Measurements from ENCODE around the gene CSNK1A1. TPM values are rescaled to one million over a fixed set of nuclear protein-coding genes. Genes with fewer than 3 reads are reported as not detected.
"Not testable (repeated sequence)": the region's sequence is repeated elsewhere in the genome, so short reads cannot be mapped to it uniquely, and the experiment has no call there.

Gene CSNK1A1
- total RNA-seq, 2 experiments from 2014 or later, result 183 to 188 TPM

GRCh38 chr5:149485655-149486615 is 65.3 kb downstream of the CSNK1A1 start:
- CTCF ChIA-PET, result interaction anchor here (0.6 to 1.5 kb wide), 4 partner anchors 50 to 217 kb away, joined by 3 read pairs; no protein-coding TSS in a partner anchor
- Mint-ChIP-seq H3K27ac (no peak overlapping the region), H3K36me3 (ENCODE audit: low read depth) (no peaks in the 10 kb centered on the region), H3K9me3 (no peaks in the 10 kb centered on the region), H3K4me1 (ENCODE audit: low read depth) (peaks cover 8% of the 10 kb centered on the region), H3K27me3 (ENCODE audit: low read depth) (no peaks in the 10 kb centered on the region), H3K4me3 (no peak overlapping the region)
- no peak for DNase-seq
- intact Hi-C loops (cut with micrococcal nuclease), result no loop called here

- intact Hi-C loops (cut with micrococcal nuclease), result no loop called here
- no peak overlapping the region for H3K27ac Mint-ChIP-seq
- no peaks in the 10 kb centered on the region for H3K27me3 Mint-ChIP-seq (ENCODE audit: low read depth)
- no peaks in the 10 kb centered on the region for H3K9me3 Mint-ChIP-seq
- H3K4me3 Mint-ChIP-seq, result no peak overlapping the region
- CTCF ChIA-PET, result no interaction called here
- H3K36me3 Mint-ChIP-seq (ENCODE audit: low read depth), result no peaks in the 10 kb centered on the region
- DNase-seq, result no peak
- no peaks in the 10 kb centered on the region for H3K4me1 Mint-ChIP-seq (ENCODE audit: low read depth)
These were observed 69.8 kb downstream of the CSNK1A1 start for GRCh38 chr5:149481485-149481884.

- H3K4me1 Mint-ChIP-seq (ENCODE audit: low read depth), result no peaks in the 10 kb centered on the region
- H3K27me3 Mint-ChIP-seq (ENCODE audit: low read depth), result no peaks in the 10 kb centered on the region
- no peak overlapping the region for H3K27ac Mint-ChIP-seq
- CTCF ChIA-PET, result interaction anchor here (0.7 kb wide), 2 partner anchors 86 to 216 kb away, joined by 3 read pairs; no protein-coding TSS in a partner anchor
- no peak overlapping the region for H3K4me3 Mint-ChIP-seq
- DNase-seq, result no peak
- intact Hi-C loops (cut with micrococcal nuclease), result no loop called here
- no peaks in the 10 kb centered on the region for H3K9me3 Mint-ChIP-seq
- H3K36me3 Mint-ChIP-seq (ENCODE audit: low read depth), result no peaks in the 10 kb centered on the region
These were observed 72.5 kb downstream of the CSNK1A1 start for GRCh38 chr5:149478761-149479160.

- Mint-ChIP-seq H3K4me1 (ENCODE audit: low read depth) (no peaks in the 10 kb centered on the region), H3K9me3 (no peaks in the 10 kb centered on the region), H3K36me3 (ENCODE audit: low read depth) (no peaks in the 10 kb centered on the region), H3K27me3 (ENCODE audit: low read depth) (no peaks in the 10 kb centered on the region), H3K27ac (no peak overlapping the region), H3K4me3 (no peak overlapping the region)
- no peak for DNase-seq
- intact Hi-C loops (cut with micrococcal nuclease), result no loop called here
- CTCF ChIA-PET, result interaction anchor here (0.7 to 1.3 kb wide), 2 partner anchors 141 to 300 kb away, joined by 3 read pairs; no protein-coding TSS in a partner anchor
These were observed 75.5 kb downstream of the CSNK1A1 start for GRCh38 chr5:149475777-149476176.

GRCh38 chr5:149474198-149474597 is 77.0 kb downstream of the CSNK1A1 start:
- no peaks in the 10 kb centered on the region for H3K36me3 Mint-ChIP-seq (ENCODE audit: low read depth)
- no peaks in the 10 kb centered on the region for H3K4me1 Mint-ChIP-seq (ENCODE audit: low read depth)
- no peak for DNase-seq
- intact Hi-C loops (cut with micrococcal nuclease), result no loop called here
- CTCF ChIA-PET, result interaction anchor here (0.6 to 1.1 kb wide), 4 partner anchors 11 to 103 kb away, joined by 3 read pairs; no protein-coding TSS in a partner anchor
- no peaks in the 10 kb centered on the region for H3K9me3 Mint-ChIP-seq
- no peak overlapping the region for H3K4me3 Mint-ChIP-seq
- H3K27ac Mint-ChIP-seq, result no peak overlapping the region
- no peaks in the 10 kb centered on the region for H3K27me3 Mint-ChIP-seq (ENCODE audit: low read depth)

GRCh38 chr5:149473441-149473840 is 77.8 kb downstream of the CSNK1A1 start:
- H3K27ac Mint-ChIP-seq, result no peak overlapping the region
- CTCF ChIA-PET, result no interaction called here
- DNase-seq, result no peak
- H3K9me3 Mint-ChIP-seq, result no peaks in the 10 kb centered on the region
- no peaks in the 10 kb centered on the region for H3K27me3 Mint-ChIP-seq (ENCODE audit: low read depth)
- intact Hi-C loops (cut with micrococcal nuclease), result no loop called here
- no peaks in the 10 kb centered on the region for H3K4me1 Mint-ChIP-seq (ENCODE audit: low read depth)
- no peak overlapping the region for H3K4me3 Mint-ChIP-seq
- H3K36me3 Mint-ChIP-seq (ENCODE audit: low read depth), result no peaks in the 10 kb centered on the region

GRCh38 chr5:149472399-149472798 is 78.8 kb downstream of the CSNK1A1 start:
- intact Hi-C loops (cut with micrococcal nuclease), result no loop called here
- Mint-ChIP-seq H3K4me1 (ENCODE audit: low read depth) (no peaks in the 10 kb centered on the region), H3K4me3 (no peak overlapping the region), H3K36me3 (ENCODE audit: low read depth) (no peaks in the 10 kb centered on the region), H3K27me3 (ENCODE audit: low read depth) (no peaks in the 10 kb centered on the region), H3K27ac (no peak overlapping the region), H3K9me3 (no peaks in the 10 kb centered on the region)
- CTCF ChIA-PET, result no interaction called here
- DNase-seq, result no peak

- Mint-ChIP-seq H3K27ac (no peak overlapping the region), H3K4me3 (no peak overlapping the region), H3K27me3 (ENCODE audit: low read depth) (no peaks in the 10 kb centered on the region), H3K4me1 (ENCODE audit: low read depth) (no peaks in the 10 kb centered on the region), H3K9me3 (no peaks in the 10 kb centered on the region), H3K36me3 (ENCODE audit: low read depth) (no peaks in the 10 kb centered on the region)
- intact Hi-C loops (cut with micrococcal nuclease), result no loop called here
- CTCF ChIA-PET, result interaction anchor here (1.1 kb wide), 1 partner anchor 29 kb away, joined by 3 read pairs; no protein-coding TSS in a partner anchor
- no peak for DNase-seq
These were observed 79.6 kb downstream of the CSNK1A1 start for GRCh38 chr5:149471406-149472183.

- H3K9me3 Mint-ChIP-seq, result no peaks in the 10 kb centered on the region
These were observed 80.3 kb downstream of the CSNK1A1 start for GRCh38 chr5:149470942-149471341.

GRCh38 chr5:149466457-149466972 is 84.7 kb downstream of the CSNK1A1 start:
- no peaks in the 10 kb centered on the region for H3K27me3 Mint-ChIP-seq (ENCODE audit: low read depth)
- CTCF ChIA-PET, result interaction anchor here (1.3 to 1.5 kb wide), 2 partner anchors 32 to 85 kb away, joined by 3 read pairs; no protein-coding TSS in a partner anchor
- DNase-seq, result no peak
- H3K9me3 Mint-ChIP-seq, result no peaks in the 10 kb centered on the region
- H3K36me3 Mint-ChIP-seq (ENCODE audit: low read depth), result no peaks in the 10 kb centered on the region
- intact Hi-C loops (cut with micrococcal nuclease), result no loop called here
- no peaks in the 10 kb centered on the region for H3K4me1 Mint-ChIP-seq (ENCODE audit: low read depth)
- H3K27ac Mint-ChIP-seq, result no peak overlapping the region
- no peak overlapping the region for H3K4me3 Mint-ChIP-seq

More at GRCh38 chr5:149470942-149471341, 80.3 kb downstream of the CSNK1A1 start:
- H3K36me3 Mint-ChIP-seq (ENCODE audit: low read depth), result no peaks in the 10 kb centered on the region
- H3K27ac Mint-ChIP-seq, result no peak overlapping the region
- DNase-seq, result no peak
- CTCF ChIA-PET, result interaction anchor here (1.1 kb wide), 1 partner anchor 28 kb away, joined by 3 read pairs; no protein-coding TSS in a partner anchor
- H3K4me1 Mint-ChIP-seq (ENCODE audit: low read depth), result no peaks in the 10 kb centered on the region
- no peak overlapping the region for H3K4me3 Mint-ChIP-seq
- no peaks in the 10 kb centered on the region for H3K27me3 Mint-ChIP-seq (ENCODE audit: low read depth)
- intact Hi-C loops (cut with micrococcal nuclease), result no loop called here

- Mint-ChIP-seq H3K4me1 (ENCODE audit: low read depth) (no peaks in the 10 kb centered on the region), H3K9me3 (no peaks in the 10 kb centered on the region), H3K36me3 (ENCODE audit: low read depth) (no peaks in the 10 kb centered on the region), H3K27ac (no peak overlapping the region), H3K27me3 (ENCODE audit: low read depth) (no peaks in the 10 kb centered on the region), H3K4me3 (no peak overlapping the region)
- no peak for DNase-seq
- intact Hi-C loops (cut with micrococcal nuclease), result no loop called here
- CTCF ChIA-PET, result no interaction called here
These were observed 86.3 kb downstream of the CSNK1A1 start for GRCh38 chr5:149464796-149465489.

- H3K27me3 Mint-ChIP-seq (ENCODE audit: low read depth); intact Hi-C loops (cut with micrococcal nuclease); H3K27ac Mint-ChIP-seq; DNase-seq; H3K4me3 Mint-ChIP-seq; H3K4me1 Mint-ChIP-seq (ENCODE audit: low read depth); CTCF ChIA-PET; H3K36me3 Mint-ChIP-seq (ENCODE audit: low read depth); H3K9me3 Mint-ChIP-seq: not testable (repeated sequence)
These were observed 89.3 kb downstream of the CSNK1A1 start for GRCh38 chr5:149461907-149462306.
